Measurements from ENCODE around the gene FOXK2. TPM values are rescaled to one million over a fixed set of nuclear protein-coding genes. Genes with fewer than 3 reads are reported as not detected.

FOXK2 gene
- total RNA-seq, 1 donor from 2014 or later = 35.1 TPM

DNA sequence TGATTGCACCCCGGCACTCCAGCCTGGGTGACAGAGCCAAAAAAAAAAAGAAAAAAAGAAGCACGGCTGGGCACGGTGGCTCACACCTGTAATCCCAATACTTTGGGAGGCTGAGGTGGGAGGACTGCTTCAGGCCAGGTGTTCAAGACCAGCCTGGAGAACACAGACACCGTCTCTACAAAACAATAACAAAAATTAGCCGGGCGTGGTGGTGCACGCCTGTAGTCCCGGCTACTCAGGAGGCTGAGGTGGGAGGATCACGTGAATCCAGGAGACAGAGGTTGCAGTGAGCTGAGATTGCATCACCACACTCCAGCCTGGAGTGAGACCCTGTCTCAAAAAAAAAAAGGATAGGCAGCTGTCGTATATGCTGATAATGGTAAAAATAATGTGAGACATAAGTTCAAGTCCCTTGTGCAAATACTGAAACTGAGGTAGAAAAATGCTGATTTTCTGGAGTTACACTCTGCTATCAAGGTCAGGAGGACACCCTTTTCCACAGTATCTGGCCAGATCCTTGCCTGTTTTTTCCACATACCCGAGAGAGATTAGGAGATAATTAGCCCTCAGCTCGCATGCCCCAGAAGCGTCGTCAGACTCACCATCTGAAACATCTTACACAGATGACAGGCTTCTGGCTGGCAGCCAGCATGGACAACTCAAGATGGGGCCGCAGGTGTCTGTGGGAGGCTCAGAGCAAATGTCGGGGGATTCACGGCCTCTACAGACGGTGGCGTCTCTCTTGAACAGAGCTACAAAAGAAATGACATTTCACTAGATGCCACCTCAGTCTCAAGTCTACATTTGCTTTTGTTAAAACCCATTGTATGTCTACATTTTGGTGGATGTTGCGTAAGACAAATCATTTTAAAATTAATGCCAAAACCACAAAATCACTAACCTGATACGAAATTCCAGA is 91.9 kb downstream of the FOXK2 start:
- DNase-seq = no peak

- DNase-seq = no peak
These were observed 94.0 kb downstream of the FOXK2 start for GRCh38 chr17:82613283-82614094.

DNA sequence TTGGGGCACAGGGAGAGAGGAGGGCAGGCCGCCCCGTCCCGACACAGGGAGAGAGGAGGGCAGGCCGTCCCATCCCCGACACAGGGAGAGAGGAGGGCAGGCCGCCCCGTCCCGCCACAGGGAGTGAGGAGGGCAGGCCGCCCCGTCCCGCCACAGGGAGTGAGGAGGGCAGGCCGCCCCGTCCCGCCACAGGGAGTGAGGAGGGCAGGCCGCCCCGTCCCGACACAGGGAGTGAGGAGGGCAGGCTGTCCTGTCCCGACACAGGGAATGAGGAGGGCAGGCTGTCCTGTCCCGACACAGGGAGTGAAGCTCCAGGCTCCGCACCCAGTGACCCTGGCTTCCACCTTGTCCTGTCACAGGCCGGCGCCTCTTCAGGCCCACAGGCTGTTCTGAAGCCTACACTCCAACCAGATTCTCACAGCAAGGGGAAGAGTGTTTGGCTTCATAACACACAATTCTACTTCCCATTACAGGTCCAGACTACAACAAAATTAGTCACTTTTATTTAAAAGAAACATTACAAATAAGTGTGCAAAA is 94.6 kb downstream of the FOXK2 start:
- DNase-seq = no peak

GRCh38 chr17:82615084-82616020 is 95.8 kb downstream of the FOXK2 start:
- DNase-seq = no peak

DNA sequence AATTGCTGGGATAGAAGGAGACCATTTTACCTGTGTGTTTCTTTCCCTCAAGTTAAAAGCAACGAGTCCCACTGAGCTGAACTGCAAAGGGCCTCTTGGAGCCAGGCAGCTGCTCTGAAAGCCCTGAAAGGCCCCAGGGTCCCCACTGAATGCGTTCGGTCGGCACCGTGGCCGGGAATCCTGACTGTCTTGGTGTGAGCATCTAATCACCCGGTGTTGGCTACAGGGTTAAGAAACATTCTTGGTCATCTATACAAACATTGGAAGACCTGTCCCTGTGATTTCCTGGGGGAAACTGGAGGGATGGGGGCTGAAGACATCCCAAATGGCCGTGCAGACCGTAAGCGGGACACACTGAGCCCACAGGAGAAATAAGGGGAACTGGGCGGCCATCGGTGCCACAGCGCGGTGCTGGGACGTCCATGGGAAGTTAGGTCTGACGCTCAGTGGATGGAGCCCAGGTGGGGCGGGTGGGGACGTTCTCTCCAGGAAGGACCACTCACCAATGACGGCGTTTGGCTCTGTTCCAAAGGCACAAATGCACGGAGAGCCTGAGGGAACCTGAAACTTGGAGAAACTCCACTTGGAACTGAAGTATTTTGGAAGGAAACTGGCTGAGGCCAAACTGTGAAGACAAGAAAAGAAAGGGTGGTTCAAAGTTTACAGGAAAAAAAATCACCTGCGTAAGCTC is 96.6 kb downstream of the FOXK2 start:
- DNase-seq = no peak

- no peak for DNase-seq
These were observed 99.7 kb downstream of the FOXK2 start for GRCh38 chr17:82619211-82619610.

GRCh38 chr17:82619641-82620040 is 100.1 kb downstream of the FOXK2 start:
- no peak for DNase-seq

DNA sequence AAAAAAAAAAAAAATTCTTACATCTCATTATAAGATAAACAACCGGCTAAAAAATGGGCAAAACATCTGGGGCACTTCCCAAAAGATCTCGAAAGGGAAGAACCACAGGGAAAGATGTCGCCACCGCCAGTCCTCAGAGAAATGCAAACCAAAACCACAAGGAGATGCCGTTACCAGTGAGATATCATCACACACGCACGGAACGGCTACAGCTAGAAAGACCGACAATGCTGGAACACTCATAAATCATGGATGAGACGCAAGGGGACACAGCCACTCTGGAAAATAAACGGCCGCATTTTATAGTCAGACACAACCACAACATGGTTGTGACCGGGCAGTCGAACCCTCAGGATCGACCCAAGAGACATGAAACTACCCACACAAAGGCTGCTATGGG is 104.2 kb downstream of the FOXK2 start:
- no peak for DNase-seq

DNA sequence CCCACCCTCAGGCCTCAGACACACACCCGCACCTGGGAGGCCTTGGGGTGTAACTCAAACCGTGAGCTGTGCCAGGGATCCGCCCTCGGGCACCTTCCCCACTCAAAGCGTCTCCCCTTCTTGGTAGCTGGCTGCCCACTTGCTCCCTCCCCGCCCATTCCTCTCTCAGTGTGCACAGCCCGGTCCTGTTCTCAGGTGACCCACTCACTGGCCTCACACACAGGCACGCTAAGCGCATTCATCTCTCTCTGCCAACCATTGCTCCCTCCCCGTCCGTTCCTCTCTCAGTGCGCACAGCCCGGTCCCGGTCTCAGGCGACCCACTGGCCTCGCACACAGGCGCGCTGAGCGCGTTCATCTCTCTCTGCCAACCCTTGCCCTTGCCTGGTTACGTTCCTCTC is 107.9 kb downstream of the FOXK2 start:
- no peak for DNase-seq

- DNase-seq = no peak
These were observed 110.2 kb downstream of the FOXK2 start for GRCh38 chr17:82629748-82630147.

- DNase-seq = no peak
These were observed 110.7 kb downstream of the FOXK2 start for GRCh38 chr17:82630212-82630611.

DNA sequence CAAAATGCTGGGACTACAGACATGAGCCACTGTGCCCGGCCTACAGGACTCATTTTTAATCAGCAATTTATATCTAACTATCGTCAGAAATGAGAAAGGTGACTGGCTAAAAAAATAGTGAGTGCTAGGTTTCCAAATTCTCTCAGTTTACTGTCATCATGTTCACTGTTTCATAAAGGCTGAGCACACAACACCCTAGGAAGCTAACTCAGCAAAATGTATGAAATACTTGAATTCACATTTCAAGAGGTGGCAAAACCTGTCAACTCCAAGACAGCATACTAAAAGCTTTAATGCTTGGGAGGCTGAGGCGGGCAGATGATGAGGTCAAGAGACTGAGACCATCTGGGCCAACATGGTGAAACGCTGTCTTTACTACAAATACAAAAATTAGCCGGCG is 112.0 kb downstream of the FOXK2 start:
- no peak for DNase-seq

- no peak for DNase-seq
These were observed 112.9 kb downstream of the FOXK2 start for GRCh38 chr17:82632451-82632850.

DNA sequence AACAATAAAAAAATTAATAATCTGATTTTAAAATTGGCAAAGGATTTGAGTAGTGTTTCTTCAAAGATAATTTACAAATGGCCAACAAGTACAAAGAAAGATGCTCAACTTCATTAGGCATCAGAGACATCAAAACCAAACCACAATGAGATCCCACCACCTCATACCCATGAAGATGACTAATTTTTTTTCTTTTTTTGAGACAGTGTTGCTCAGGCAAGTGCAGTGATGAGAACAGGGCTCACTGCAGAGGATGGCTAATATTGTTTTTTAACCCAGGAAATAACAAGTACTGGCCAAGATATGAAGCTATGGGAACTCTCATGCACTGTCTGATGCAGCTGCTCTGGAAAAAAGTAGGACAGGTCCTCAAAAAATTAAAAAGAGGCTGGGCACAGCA is 113.8 kb downstream of the FOXK2 start:
- DNase-seq = no peak

DNA sequence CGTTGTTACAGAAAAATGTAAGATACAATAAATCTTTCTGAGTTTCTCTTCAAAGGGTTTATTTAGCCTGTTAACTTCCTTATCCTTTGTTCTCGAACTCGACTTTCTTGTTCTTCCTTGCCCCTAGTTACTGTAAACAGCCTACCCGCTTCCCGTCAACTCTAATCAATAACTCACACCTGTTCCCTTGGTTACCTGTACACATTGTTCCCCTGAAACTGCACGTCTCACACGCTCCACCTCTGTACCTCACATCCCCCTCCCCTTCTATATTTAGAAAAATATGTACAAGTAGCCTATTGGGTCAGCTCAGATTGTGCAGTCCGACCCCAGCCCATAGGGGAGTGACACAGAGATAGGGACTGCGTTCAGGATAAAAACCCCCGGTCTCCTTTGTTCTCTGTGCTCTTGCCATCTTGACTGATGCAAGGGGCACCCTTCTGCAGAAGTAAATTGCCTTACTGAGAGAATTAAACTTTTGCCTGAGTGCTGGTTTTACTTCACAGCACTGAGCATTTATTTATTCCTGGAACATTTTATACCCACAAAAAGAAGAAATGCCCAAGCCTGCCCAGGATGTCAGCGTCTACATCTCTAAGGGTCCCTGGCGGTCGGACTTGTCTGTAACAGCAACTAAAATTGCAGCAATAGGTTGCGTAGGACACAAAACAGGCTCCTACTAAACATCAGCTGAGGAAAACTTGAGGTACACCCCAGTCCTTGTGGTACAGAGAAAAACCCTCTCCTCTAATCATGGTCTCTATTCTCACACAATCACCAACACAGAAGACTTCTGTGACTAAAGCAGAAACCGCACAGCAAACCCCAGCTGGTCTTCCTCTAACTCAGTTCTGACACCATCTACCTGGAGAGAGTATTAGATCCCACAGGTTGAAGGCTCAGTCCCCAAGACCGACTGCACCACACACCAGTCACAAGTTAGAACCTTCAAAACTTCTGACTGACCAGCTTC is 117.4 kb downstream of the FOXK2 start:
- DNase-seq = peak; percentile 26

DNA sequence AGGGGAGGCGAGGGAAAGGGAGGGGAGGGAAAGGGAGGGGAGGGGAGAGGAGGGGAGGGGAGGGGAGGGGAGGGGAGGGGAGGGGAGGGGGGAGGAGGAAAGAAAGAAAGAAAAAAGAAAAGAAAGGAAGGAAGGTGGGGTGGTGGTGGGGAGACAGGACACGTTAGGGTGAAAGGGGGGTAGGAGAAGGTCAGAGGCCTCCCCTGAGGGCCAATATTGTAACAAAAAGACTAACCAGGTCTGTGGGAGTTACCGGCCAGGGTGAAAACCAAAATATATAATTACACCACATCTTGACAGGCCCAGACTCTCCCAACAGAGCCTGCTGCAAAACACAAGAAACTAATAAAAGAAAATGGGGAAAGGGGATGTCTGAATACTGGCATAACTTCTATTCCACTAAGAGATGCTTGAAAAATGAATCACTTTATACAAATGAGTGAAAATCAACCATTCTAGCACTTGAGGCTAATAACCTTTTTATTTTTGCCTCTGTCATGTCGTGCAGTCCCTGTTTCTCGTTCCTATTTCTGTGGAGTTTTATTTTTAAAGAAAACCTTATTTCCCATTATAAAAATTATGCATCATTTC is 118.7 kb downstream of the FOXK2 start:
- no peak for DNase-seq

DNA sequence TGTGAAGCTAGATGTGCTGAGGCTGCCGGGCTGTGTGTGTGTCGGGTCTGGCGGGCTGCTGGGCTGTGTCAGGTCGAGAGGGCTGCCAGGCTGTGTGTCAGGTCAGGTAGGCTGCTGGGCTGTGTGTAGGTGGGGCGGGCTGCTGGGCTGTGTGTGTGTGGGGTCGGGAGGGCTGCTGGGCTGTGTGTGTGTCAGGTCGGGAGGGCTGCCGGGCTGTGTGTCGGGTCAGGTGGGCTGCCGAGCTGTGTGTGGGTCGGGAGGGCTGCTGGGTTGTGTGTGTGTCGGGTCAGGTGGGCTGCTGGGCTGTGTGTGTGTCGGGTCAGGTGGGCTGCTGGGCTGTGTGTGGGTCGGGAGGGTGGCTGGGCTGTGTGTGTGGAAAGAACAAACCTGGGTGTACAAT is 120.1 kb downstream of the FOXK2 start:
- no peak for DNase-seq

DNA sequence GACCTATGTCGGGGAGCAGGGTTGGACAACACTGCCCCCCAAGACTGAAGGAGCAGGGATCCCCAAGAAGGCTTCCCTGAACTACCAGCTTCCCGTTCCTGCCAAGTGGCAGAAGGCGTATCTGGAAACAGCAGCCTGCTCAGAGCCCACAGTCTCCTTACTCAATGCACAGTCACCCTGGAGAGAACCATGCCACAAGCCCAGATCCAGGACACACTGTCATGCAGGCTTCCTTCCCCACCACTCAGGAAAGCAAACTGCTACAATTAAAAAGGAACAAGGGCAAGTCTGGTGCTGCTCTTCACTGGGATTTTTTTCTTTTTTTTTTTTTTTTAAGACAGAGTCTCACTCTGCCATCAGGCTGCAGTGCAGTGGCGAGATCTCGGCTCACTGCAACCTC is 120.5 kb downstream of the FOXK2 start:
- DNase-seq = no peak

- no peak for DNase-seq
These were observed 122.5 kb downstream of the FOXK2 start for GRCh38 chr17:82642022-82642421.

DNA sequence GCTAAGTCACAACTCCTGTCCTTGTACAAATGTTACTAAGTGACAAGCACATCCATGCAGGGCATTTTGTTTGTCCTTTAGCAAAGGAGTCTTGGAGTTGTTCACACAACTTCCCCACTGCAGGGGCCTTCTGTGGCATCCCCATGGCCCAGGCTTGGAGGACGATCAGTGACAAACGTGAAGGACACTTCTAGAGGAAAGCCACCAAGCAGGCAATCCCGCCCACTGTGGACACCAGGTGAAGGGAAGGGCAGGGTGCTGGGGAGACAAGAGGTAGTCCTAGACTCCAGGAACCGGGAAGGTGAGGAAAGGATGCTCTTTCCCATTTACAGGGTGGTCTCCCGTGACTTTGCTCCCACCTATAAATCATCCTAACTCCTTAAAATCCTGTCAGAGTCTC is 124.6 kb downstream of the FOXK2 start:
- no peak for DNase-seq
